Neural progenitor cell (in vitro differentiated cells): ENCODE data around the gene NPB. TPM values are rescaled to one million over a fixed set of nuclear protein-coding genes. Genes with fewer than 3 reads are reported as not detected.

Source experiments
- DNase-seq: peaks from one replicate; pipeline ENCODE4 v3.0.0-alpha.2; 2016; ENCODE audit warnings: low spot score
- H2AFZ ChIP-seq: fragments of 200-600 bp; sonication (generic); replicated peaks from 2 replicates; pipeline ENCODE4 v1.6.1; 2016; ENCODE audit warnings: antibody characterized with exemption
- H3F3A ChIP-seq: fragments of 200-600 bp; sonication (generic); 2 replicates; pipeline ENCODE4 v1.6.1; 2016; ENCODE audit warnings: antibody characterized with exemption, low read depth
- H3K27ac ChIP-seq: fragments of 200-600 bp; sonication (generic); 2 replicates; pipeline ENCODE4 v1.5.1; 2016; ENCODE audit warnings: mild to moderate bottlenecking
- H3K27me3 ChIP-seq: fragments of 200-600 bp; sonication (generic); 2 replicates; pipeline ENCODE4 v1.6.1; 2016; ENCODE audit warnings: mild to moderate bottlenecking, moderate library complexity
- H3K36me3 ChIP-seq: fragments of 200-600 bp; sonication (generic); 2 replicates; pipeline ENCODE4 v1.5.1; 2016
- H3K4me1 ChIP-seq: fragments of 200-600 bp; sonication (generic); 2 replicates; pipeline ENCODE4 v1.6.1; 2016; ENCODE audit warnings: mixed run types
- H3K4me2 ChIP-seq: fragments of 200-600 bp; sonication (generic); 2 replicates; pipeline ENCODE4 v1.6.1; 2016
- H3K4me3 ChIP-seq: fragments of 200-600 bp; sonication (generic); 2 replicates; pipeline ENCODE4 v1.5.1; 2016
- H3K79me2 ChIP-seq: fragments of 200-600 bp; sonication (generic); 2 replicates; pipeline ENCODE4 v1.6.1; 2016; ENCODE audit warnings: low read depth
- H3K9ac ChIP-seq: fragments of 200-600 bp; sonication (generic); 2 replicates; pipeline ENCODE4 v1.6.1; 2016
- H3K9me3 ChIP-seq: fragments of 200-600 bp; sonication (generic); 2 replicates; pipeline ENCODE4 v1.5.1; 2016; ENCODE audit warnings: low read depth
- H4K20me1 ChIP-seq: fragments of 200-600 bp; sonication (generic); 2 replicates; pipeline ENCODE4 v1.6.1; 2016; ENCODE audit warnings: low read depth
- H3K27ac Mint-ChIP-seq: 3 replicates; pipeline ENCODE4 v1.8.0; 2021; ENCODE audit warnings: mixed read lengths
- H3K27me3 Mint-ChIP-seq: 2 replicates; pipeline ENCODE4 v1.8.0; 2022; ENCODE audit warnings: low read depth, mild to moderate bottlenecking, inconsistent platforms, moderate library complexity, mixed read lengths; ENCODE audit not compliant: insufficient read depth
- H3K36me3 Mint-ChIP-seq: 3 replicates; pipeline ENCODE4 v1.8.0; 2021; ENCODE audit warnings: mixed read lengths
- H3K4me1 Mint-ChIP-seq: 3 replicates; pipeline ENCODE4 v1.8.0; 2021; ENCODE audit warnings: mixed read lengths
- H3K4me3 Mint-ChIP-seq: 3 replicates; pipeline ENCODE4 v1.8.0; 2021; ENCODE audit warnings: mild to moderate bottlenecking, moderate library complexity, mixed read lengths
- H3K9me3 Mint-ChIP-seq: 3 replicates; pipeline ENCODE4 v1.8.0; 2020; ENCODE audit warnings: mixed read lengths
- CTCF ChIP-seq: fragments of 200-600 bp; sonication (generic); IDR thresholded peaks from 2 replicates; pipeline ENCODE4 v1.5.1; 2017; ENCODE audit warnings: antibody characterized with exemption, mild to moderate bottlenecking
- EZH2 ChIP-seq: fragments of 200-600 bp; sonication (generic); IDR thresholded peaks from 2 replicates; pipeline ENCODE4 v1.6.1; 2017; ENCODE audit warnings: antibody characterized with exemption, mild to moderate bottlenecking, moderate library complexity
- EZH2phosphoT487 ChIP-seq: fragments of 200-600 bp; sonication (generic); IDR thresholded peaks from 2 replicates; pipeline ENCODE4 v1.6.1; 2017; ENCODE audit warnings: antibody characterized with exemption
- total RNA-seq: library from RNA; depleted of rRNA; stranded (reverse); fragments of >200 nt; gene quantifications from 2 replicates; pipeline ENCODE4 v1.2.3, GENCODE V29; 2015; ENCODE audit warnings: low replicate concordance

NPB gene
- total RNA-seq, 1 donor from 2014 or later = not detected

GRCh38 chr17:81934098-81934757, 32.2 kb downstream of the NPB start:
- DNase-seq = no peak
- Histone ChIP-seq H3K79me2 (peaks cover 6% of the 10 kb centered on the region), H4K20me1 (peaks cover 9% of the 10 kb centered on the region), H2AFZ (no peak overlapping the region), H3K9me3 (no peaks in the 10 kb centered on the region), H3K4me2 (no peak overlapping the region), H3K9ac (no peak overlapping the region), H3K27ac (no peak overlapping the region), H3K27me3 (peaks cover 21% of the 10 kb centered on the region), H3K36me3 (no peaks in the 10 kb centered on the region), H3K4me3 (no peak overlapping the region), H3F3A (peaks cover 4% of the 10 kb centered on the region), H3K4me1 (no peaks in the 10 kb centered on the region)
- H3K4me1 Mint-ChIP-seq = peaks cover 10% of the 10 kb centered on the region
- H3K27ac Mint-ChIP-seq = peak overlapping the region; percentile 46
- H3K9me3 Mint-ChIP-seq = no peaks in the 10 kb centered on the region
- peaks cover 2% of the 10 kb centered on the region for H3K36me3 Mint-ChIP-seq
- no peak for TF ChIP-seq EZH2
- TF ChIP-seq EZH2phosphoT487 = no peak
- no peak for TF ChIP-seq CTCF
- H3K4me3 Mint-ChIP-seq = peak overlapping the region; percentile 58
- H3K27me3 Mint-ChIP-seq = peaks cover 13% of the 10 kb centered on the region

DNA sequence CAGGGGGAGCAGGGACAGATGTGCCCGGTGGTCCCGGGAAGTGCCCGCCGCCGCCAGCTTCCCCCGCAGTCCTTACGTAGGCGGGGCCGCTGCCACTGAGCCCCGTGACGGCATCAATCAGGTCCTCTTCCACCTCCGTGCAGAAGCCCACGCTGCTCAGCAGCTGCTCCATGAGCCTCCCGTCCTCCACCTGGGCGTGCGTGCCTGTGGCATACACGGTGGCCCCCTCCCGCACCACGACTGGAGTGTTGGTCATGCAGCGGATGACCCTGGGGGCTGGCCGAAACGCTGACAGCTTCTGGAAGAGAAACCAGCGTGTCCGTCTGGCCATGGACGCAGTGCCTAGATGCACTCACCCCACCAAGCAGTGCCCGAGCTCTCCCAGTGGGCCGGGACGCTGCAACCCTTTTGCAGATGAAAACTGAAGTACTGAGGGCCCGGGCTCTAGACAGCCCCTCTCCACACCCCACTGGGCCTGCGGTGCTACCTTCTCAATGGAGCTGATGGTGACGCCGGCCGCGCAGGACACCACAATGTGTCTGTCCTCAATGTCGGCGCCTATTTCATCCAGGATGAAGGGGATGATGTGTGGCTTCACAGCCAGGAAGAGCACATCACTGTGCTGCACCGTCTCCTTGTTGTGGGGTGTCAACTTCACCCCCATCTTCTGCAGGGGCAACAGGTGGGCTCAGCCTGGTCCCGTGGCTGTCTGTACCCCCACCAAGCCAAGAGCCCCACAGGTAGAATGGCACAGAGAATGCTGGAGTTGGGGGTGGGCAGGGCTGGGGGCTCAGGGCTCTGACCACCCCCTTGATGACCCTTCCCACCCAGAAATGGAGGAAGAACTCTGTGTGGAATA, 33.0 kb downstream of the NPB start:
- Histone ChIP-seq H3K79me2 (peaks cover 6% of the 10 kb centered on the region), H3K4me3 (no peak overlapping the region), H3K9ac (no peak overlapping the region), H3K36me3 (no peaks in the 10 kb centered on the region), H3F3A (peaks cover 4% of the 10 kb centered on the region), H3K4me1 (no peaks in the 10 kb centered on the region), H3K9me3 (no peaks in the 10 kb centered on the region), H3K4me2 (no peak overlapping the region), H3K27me3 (peaks cover 18% of the 10 kb centered on the region), H4K20me1 (peaks cover under 1% of the 10 kb centered on the region), H2AFZ (no peak overlapping the region), H3K27ac (no peak overlapping the region)
- H3K4me1 Mint-ChIP-seq = peaks cover 10% of the 10 kb centered on the region
- peak overlapping the region; percentile 89 for H3K4me3 Mint-ChIP-seq
- no peak for DNase-seq
- no peak overlapping the region for H3K27ac Mint-ChIP-seq
- no peaks in the 10 kb centered on the region for H3K9me3 Mint-ChIP-seq
- TF ChIP-seq EZH2 = no peak
- TF ChIP-seq CTCF = no peak
- TF ChIP-seq EZH2phosphoT487 = no peak
- H3K27me3 Mint-ChIP-seq = peaks cover 13% of the 10 kb centered on the region
- H3K36me3 Mint-ChIP-seq = peaks cover 2% of the 10 kb centered on the region

GRCh38 chr17:81935709-81936084, 33.7 kb downstream of the NPB start:
- no peak for DNase-seq
- H3K4me1 ChIP-seq = no peaks in the 10 kb centered on the region

More at GRCh38 chr17:81935709-81936084, 33.7 kb downstream of the NPB start:
- Histone ChIP-seq H3K4me2 (no peak overlapping the region), H3K27ac (no peak overlapping the region), H3K27me3 (peaks cover 18% of the 10 kb centered on the region), H3K9ac (no peak overlapping the region), H3K36me3 (no peaks in the 10 kb centered on the region), H3K9me3 (no peaks in the 10 kb centered on the region), H3F3A (peaks cover 4% of the 10 kb centered on the region), H3K79me2 (peaks cover 6% of the 10 kb centered on the region), H2AFZ (no peak overlapping the region), H4K20me1 (no peaks in the 10 kb centered on the region), H3K4me3 (no peak overlapping the region)
- TF ChIP-seq CTCF (no peak), EZH2 (no peak), EZH2phosphoT487 (no peak)
- H3K4me1 Mint-ChIP-seq = peaks cover 10% of the 10 kb centered on the region
- H3K4me3 Mint-ChIP-seq = peak overlapping the region; percentile 89
- H3K27me3 Mint-ChIP-seq = peaks cover 13% of the 10 kb centered on the region
- no peak overlapping the region for H3K27ac Mint-ChIP-seq
- no peaks in the 10 kb centered on the region for H3K9me3 Mint-ChIP-seq
- H3K36me3 Mint-ChIP-seq = peaks cover 2% of the 10 kb centered on the region
